K562 (cell line): ENCODE results near the gene MYH9. TPM values are rescaled to one million over a fixed set of nuclear protein-coding genes. Genes with fewer than 3 reads are reported as not detected.
A peak's percentile ranks its signal among the peaks of the same experiment; 100 is the strongest.

ENCODE experiments used
- ATAC-seq: fragments of 200-7000 bp; cut with Tn5 transposase; 3 replicates; pipeline ENCODE4 v1.9.1; 2020; ENCODE audit warnings: moderate library complexity
- BruUV-seq: library from RNA; stranded (reverse); fragments of 400-500 nt; replicated peaks from 2 replicates; lab custom pipeline; 2021; lab: Mats Ljungman, UMichigan
- CTCF ChIA-PET: fragments of 300-600 bp; formaldehyde crosslinking; extraction: SDS; loops from one replicate; lab custom pipeline; 2021; ENCODE audit warnings: low intra/inter-chr PET ratio; lab: Yijun Ruan, JAX
- POLR2A ChIA-PET: fragments of 300-600, 350-650 bp; sonication (Branson Sonifier 250); formaldehyde crosslinking; extraction: SDS; loops from one replicate; lab custom pipeline; 2021; ENCODE audit warnings: antibody characterized with exemption, inconsistent platforms; lab: Yijun Ruan, JAX
- DNase-seq, 4 experiments: peaks; one replicate each; pipeline versions ENCODE4 v3.0.0 to v3.0.0-alpha.2; 2011 to 2018; ENCODE audit warnings: low spot score in 3 of 4, mixed read lengths in 3 of 4; ENCODE audit errors: extremely low read depth in 1 of 4
- FAIRE-seq: peaks from 2 replicates; lab custom pipeline; 2011; peaks lifted over from hg19 to GRCh38; lab: Jason Lieb, UNC
- H2AFZ ChIP-seq: 2 replicates; pipeline ENCODE4 v1.6.0; 2011; ENCODE audit warnings: low read depth, low read length, control low read depth, inconsistent platforms
- H3K27ac ChIP-seq: fragments of 200-600 bp; 3 replicates; pipeline ENCODE4 v1.8.0; 2011; ENCODE audit warnings: low read depth, mild to moderate bottlenecking, control low read depth, inconsistent platforms, low read length, moderate library complexity, mixed read lengths; ENCODE audit errors: extremely low read depth
- H3K27me3 ChIP-seq, 2 experiments: fragments of 300-600 bp in 1 of 2; 2 replicates in 1 of 2; 3 replicates in 1 of 2; pipeline versions ENCODE4 v1.6.0 to v1.8.0; 2011; ENCODE audit warnings: inconsistent platforms in 2 of 2, low read length in 2 of 2, mild to moderate bottlenecking in 1 of 2, mixed read lengths in 1 of 2, moderate library complexity in 1 of 2; ENCODE audit not compliant: control insufficient read depth in 2 of 2, insufficient read depth in 2 of 2
- H3K36me3 ChIP-seq: fragments of 300-600 bp; 3 replicates; pipeline ENCODE4 v1.8.0; 2011; ENCODE audit warnings: mild to moderate bottlenecking, low read length, inconsistent platforms; ENCODE audit not compliant: control insufficient read depth, insufficient read depth
- H3K4me1 ChIP-seq, 2 experiments: fragments of 200-600 bp in 1 of 2; replicated peaks in 1 of 2; 2 replicates in 1 of 2; 3 replicates in 1 of 2; pipeline versions ENCODE4 v1.5.1 to v1.8.0; 2011; ENCODE audit warnings: inconsistent platforms in 2 of 2, low read length in 2 of 2, mild to moderate bottlenecking in 1 of 2, mixed read lengths in 1 of 2, moderate library complexity in 1 of 2; ENCODE audit not compliant: control insufficient read depth in 2 of 2, insufficient read depth in 2 of 2
- H3K4me2 ChIP-seq: 2 replicates; pipeline ENCODE4 v1.6.1; 2011; ENCODE audit warnings: low read length, control low read depth, inconsistent platforms, mixed read lengths; ENCODE audit not compliant: insufficient read depth
- H3K4me3 ChIP-seq: fragments of 200-600 bp; sonication (generic), shearing (Covaris generic); 2 replicates; pipeline ENCODE4 v1.5.1; 2016; ENCODE audit warnings: control low read depth, inconsistent platforms
- H3K79me2 ChIP-seq: fragments of 200-600 bp; 3 replicates; pipeline ENCODE4 v1.8.0; 2011; ENCODE audit warnings: low read length, inconsistent platforms; ENCODE audit not compliant: control insufficient read depth, insufficient read depth
- H3K9ac ChIP-seq, 2 experiments: 2 replicates each; pipeline versions ENCODE4 v1.6.0 to v1.6.1; 2011; ENCODE audit warnings: low read depth in 2 of 2, low read length in 2 of 2, control low read depth in 1 of 2, inconsistent platforms in 1 of 2, mild to moderate bottlenecking in 1 of 2, mixed read lengths in 1 of 2; ENCODE audit not compliant: insufficient read depth in 1 of 2
- H3K9me1 ChIP-seq: one replicate; pipeline ENCODE4 v1.6.0; 2011; ENCODE audit warnings: inconsistent platforms, mild to moderate bottlenecking, low read length, moderate library complexity; ENCODE audit not compliant: control insufficient read depth, insufficient read depth
- H3K9me3 ChIP-seq: replicated peaks from 2 replicates; pipeline ENCODE4 v1.5.1; 2011; ENCODE audit warnings: low read depth, low read length, inconsistent platforms; ENCODE audit not compliant: control insufficient read depth, insufficient read depth
- H4K20me1 ChIP-seq: replicated peaks from 2 replicates; pipeline ENCODE4 v1.6.1; 2011; ENCODE audit warnings: low read length, inconsistent platforms, mixed read lengths; ENCODE audit not compliant: control insufficient read depth, insufficient read depth
- CHD7 ChIP-seq: fragments of 200-600 bp; sonication (generic); IDR thresholded peaks from one replicate; pipeline ENCODE4 v1.6.1; 2012; ENCODE audit warnings: mild to moderate bottlenecking, low read depth, low read length, inconsistent platforms
- POLR2G ChIP-seq: fragments of 200-400 bp; formaldehyde crosslinking; IDR thresholded peaks from 2 replicates; pipeline ENCODE4 v1.6.1; 2017; ENCODE audit warnings: low read depth, mild to moderate bottlenecking, antibody characterized with exemption, low read length, moderate library complexity
- RBM22 ChIP-seq: fragments of 200-400 bp; formaldehyde crosslinking; IDR thresholded peaks from 2 replicates; pipeline ENCODE4 v1.6.1; 2018; ENCODE audit warnings: low read length, low read depth; ENCODE audit not compliant: poor library complexity, severe bottlenecking
- WGBS: fragments of 100-300 bp; shearing (Covaris generic); methylation state at CpG from one replicate; pipeline ENCODE4 v1.1.6; 2016; ENCODE audit warnings: low coverage, mixed read lengths; ENCODE audit not compliant: insufficient coverage; ENCODE audit errors: missing lambda C conversion rate; 5-methylcytosine and 5-hydroxymethylcytosine counted together
- in situ Hi-C: fragments of 300-500 bp; cut with MboI; formaldehyde crosslinking; loops from 4 replicates; pipeline ENCODE4 v1.15.0; 2018; ENCODE audit warnings: inconsistent platforms, mixed read lengths
- intact Hi-C: fragments of 100-400 bp; cut with micrococcal nuclease; formaldehyde crosslinking; loops from 2 replicates; pipeline ENCODE4 v1.14.2; 2022
- polyA plus RNA-seq, 8 experiments: library from polyadenylated mRNA; depleted of rRNA in 4 of 8; stranded (reverse) in 5 of 8; unstranded in 3 of 8; fragments of >200 nt; fragmentation: Nextera tagmentation in 2 of 8; fragmentation: Illumina TruSeq in 1 of 8; extraction: Ambion mirVana in 2 of 8; extraction: Trizol in 1 of 8; gene quantifications; 2 replicates each; pipeline versions ENCODE4 v1.2.1 to v1.2.3, GENCODE V29; 2011 to 2014; ENCODE audit warnings: inconsistent platforms in 1 of 8, missing spikeins in 1 of 8
- total RNA-seq, 7 experiments: library from RNA; depleted of rRNA in 6 of 7; stranded (reverse); fragments of >200 nt in 6 of 7; fragmentation: Illumina TruSeq in 2 of 7; extraction: Trizol in 2 of 7; gene quantifications; 2 replicates each; pipeline versions ENCODE4 v1.2.1 to v1.2.3, GENCODE V29; 2011 to 2021; ENCODE audit warnings: low replicate concordance in 1 of 7

Gene MYH9
- total and polyA plus RNA-seq, 9 of the 15 experiments (the other 6 are each of a cell fraction or from before 2014, with no cell fraction given), result 0.71 to 111 (median 24.6) TPM

GRCh38 chr22:36321797-36322601 is 65.8 kb downstream of the MYH9 start:
- peak; percentile 77 for TF ChIP-seq RBM22
- TF ChIP-seq CHD7, result no peak
- TF ChIP-seq POLR2G, result peak; percentile 63; the same call in 1 of the 2 replicates
- Histone ChIP-seq H4K20me1 (no peaks in the 10 kb centered on the region), H3K36me3 (peaks cover 84% of the 10 kb centered on the region), H3K27me3 (no peaks in the 10 kb centered on the region), H3K9me3 (no peaks in the 10 kb centered on the region), H3K4me3 (no peak overlapping the region), H3K9ac (no peak overlapping the region), H2AFZ (no peak overlapping the region), H3K27ac (no peak overlapping the region), H3K4me2 (no peak overlapping the region), H3K9me1 (no peaks in the 10 kb centered on the region), H3K4me1 (peaks cover 0 to 5% of the 10 kb centered on the region in 2 experiments; a peak in 2 of 5 replicates), H3K79me2 (no peaks in the 10 kb centered on the region)
- intact Hi-C loops, result no loop called here
- DNase-seq, result no peak
- in situ Hi-C loops, result no loop called here
- WGBS, result 90% methylated on average over 11 of the region's 37 CpGs
- ATAC-seq, result no peak
- no TSS peak for BruUV-seq
- FAIRE-seq, result no peak
- POLR2A ChIA-PET, result interaction anchor here (0.7 to 1.4 kb wide), 3 partner anchors 8 to 33 kb away, joined by 3 to 5 read pairs (median 3); no protein-coding TSS in a partner anchor
- CTCF ChIA-PET, result no interaction called here
